GM23338 (cell line): Measurements from ENCODE around the gene ZNF792. TPM values are rescaled to one million over a fixed set of nuclear protein-coding genes. Genes with fewer than 3 reads are reported as not detected.

Source experiments
- ATAC-seq: fragments of 200-7000 bp; cut with Tn5 transposase; 3 replicates; pipeline ENCODE4 v1.9.1; 2020
- DNase-seq: peaks from one replicate; pipeline ENCODE4 v3.0.0-alpha.2; 2015; ENCODE audit warnings: low spot score
- H2AFZ ChIP-seq: fragments of 200-600 bp; sonication (generic); 2 replicates; pipeline ENCODE4 v1.8.0; 2016; ENCODE audit warnings: antibody characterized with exemption, mild to moderate bottlenecking, moderate library complexity
- H3F3A ChIP-seq: fragments of 200-600 bp; sonication (generic); replicated peaks from 2 replicates; pipeline ENCODE4 v1.8.0; 2017; ENCODE audit warnings: antibody characterized with exemption, mixed run types, low read depth
- H3K27ac ChIP-seq: fragments of 200-600 bp; sonication (generic); 2 replicates; pipeline ENCODE4 v1.6.1; 2016; ENCODE audit warnings: low read depth
- H3K27me3 ChIP-seq: fragments of 200-600 bp; sonication (generic); 2 replicates; pipeline ENCODE4 v1.8.0; 2016; ENCODE audit warnings: mild to moderate bottlenecking, mixed run types, moderate library complexity; ENCODE audit not compliant: insufficient read depth
- H3K36me3 ChIP-seq: fragments of 200-600 bp; sonication (generic); 2 replicates; pipeline ENCODE4 v1.8.0; 2016; ENCODE audit warnings: mild to moderate bottlenecking; ENCODE audit not compliant: insufficient read depth
- H3K4me1 ChIP-seq: fragments of 200-600 bp; sonication (generic); 2 replicates; pipeline ENCODE4 v1.8.0; 2016; ENCODE audit warnings: mild to moderate bottlenecking, moderate library complexity; ENCODE audit not compliant: insufficient read depth
- H3K4me2 ChIP-seq: fragments of 200-600 bp; sonication (generic); 2 replicates; pipeline ENCODE4 v1.7.1; 2017; ENCODE audit warnings: mixed run types
- H3K4me3 ChIP-seq: fragments of 200-600 bp; sonication (generic); 2 replicates; pipeline ENCODE4 v1.6.1; 2016; ENCODE audit warnings: mixed run types
- H3K79me2 ChIP-seq: fragments of 200-600 bp; sonication (generic); replicated peaks from 2 replicates; pipeline ENCODE4 v1.8.0; 2017; ENCODE audit warnings: mild to moderate bottlenecking; ENCODE audit not compliant: insufficient read depth
- H3K9me2 ChIP-seq: fragments of 200-600 bp; sonication (generic); 2 replicates; pipeline ENCODE4 v1.8.0; 2017; ENCODE audit not compliant: insufficient read depth
- H4K20me1 ChIP-seq: fragments of 200-600 bp; sonication (generic); replicated peaks from 2 replicates; pipeline ENCODE4 v1.8.0; 2017; ENCODE audit warnings: mild to moderate bottlenecking; ENCODE audit not compliant: insufficient read depth
- H3K27ac Mint-ChIP-seq: 2 replicates; pipeline ENCODE4 v1.8.0; 2020; ENCODE audit warnings: inconsistent platforms, mild to moderate bottlenecking, moderate library complexity, mixed read lengths
- H3K27me3 Mint-ChIP-seq: 3 replicates; pipeline ENCODE4 v1.8.0; 2022; ENCODE audit warnings: low read depth, mild to moderate bottlenecking, moderate library complexity, mixed read lengths, inconsistent platforms; ENCODE audit not compliant: insufficient read depth, poor library complexity
- H3K36me3 Mint-ChIP-seq: 3 replicates; pipeline ENCODE4 v1.8.0; 2021; ENCODE audit warnings: low read depth, mild to moderate bottlenecking, inconsistent platforms, moderate library complexity, mixed read lengths
- H3K4me1 Mint-ChIP-seq: 3 replicates; pipeline ENCODE4 v1.8.0; 2020; ENCODE audit warnings: mild to moderate bottlenecking, inconsistent platforms, mixed read lengths
- H3K4me3 Mint-ChIP-seq: 3 replicates; pipeline ENCODE4 v1.8.0; 2021; ENCODE audit warnings: moderate library complexity, mild to moderate bottlenecking, inconsistent platforms, mixed read lengths
- H3K9me3 Mint-ChIP-seq: 3 replicates; pipeline ENCODE4 v1.8.0; 2020; ENCODE audit warnings: moderate library complexity, mild to moderate bottlenecking, inconsistent platforms, mixed read lengths
- CREB1 ChIP-seq: fragments of 250-450 bp; sonication (Bioruptor Pico); IDR thresholded peaks from 2 replicates; pipeline ENCODE4 v1.5.0; 2020; ENCODE audit warnings: low read depth, mild to moderate bottlenecking, moderate library complexity
- CTCF ChIP-seq, 2 experiments: fragments of 200-600 bp in 1 of 2; sonication (generic) in 1 of 2; conservative IDR thresholded peaks; 2 replicates each; pipeline versions ENCODE4 v1.5.1 to v1.6.1; 2016 to 2017; ENCODE audit warnings: antibody characterized with exemption in 2 of 2, low read depth in 2 of 2, mild to moderate bottlenecking in 2 of 2, moderate library complexity in 1 of 2
- ETS1 ChIP-seq: IDR thresholded peaks from 2 replicates; pipeline ENCODE4 v1.6.1; 2016; ENCODE audit warnings: antibody characterized with exemption
- EZH2 ChIP-seq: fragments of 200-600 bp; sonication (generic); IDR thresholded peaks from one replicate; pipeline ENCODE4 v1.8.0; 2017; ENCODE audit warnings: antibody characterized with exemption, mild to moderate bottlenecking, low read depth; ENCODE audit not compliant: unreplicated experiment
- EZH2phosphoT487 ChIP-seq: fragments of 200-600 bp; sonication (generic); IDR thresholded peaks from one replicate; pipeline ENCODE4 v1.8.1; 2018; ENCODE audit warnings: antibody characterized with exemption; ENCODE audit not compliant: unreplicated experiment
- JUNB ChIP-seq: IDR thresholded peaks from one replicate; pipeline ENCODE4 v1.6.1; 2016; ENCODE audit warnings: antibody characterized with exemption; ENCODE audit not compliant: unreplicated experiment
- NANOG ChIP-seq: IDR thresholded peaks from 2 replicates; pipeline ENCODE4 v1.6.1; 2016; ENCODE audit warnings: antibody characterized with exemption, borderline replicate concordance
- POLR2AphosphoS5 ChIP-seq: IDR thresholded peaks from 2 replicates; pipeline ENCODE4 v1.6.1; 2016; ENCODE audit warnings: antibody characterized with exemption, low read depth
- REST ChIP-seq: IDR thresholded peaks from one replicate; pipeline ENCODE4 v1.6.1; 2018; ENCODE audit warnings: antibody characterized with exemption; ENCODE audit not compliant: unreplicated experiment
- STAT1 ChIP-seq: IDR thresholded peaks from one replicate; pipeline ENCODE4 v1.6.1; 2016; ENCODE audit warnings: antibody characterized with exemption; ENCODE audit not compliant: unreplicated experiment
- ZNF114 ChIP-seq: fragments of 250-450 bp; sonication (Bioruptor Pico); IDR thresholded peaks from 2 replicates; pipeline ENCODE4 v1.5.0; 2020; ENCODE audit warnings: mild to moderate bottlenecking, moderate library complexity
- ZNF331 ChIP-seq: fragments of 250-450 bp; sonication (Bioruptor Pico); IDR thresholded peaks from 2 replicates; pipeline ENCODE4 v1.5.0; 2020; ENCODE audit warnings: low read depth, mild to moderate bottlenecking, moderate library complexity
- polyA plus RNA-seq: library from polyadenylated mRNA; unstranded; fragments of >200 nt; fragmentation: Nextera tagmentation; extraction: Ambion mirVana; gene quantifications from 2 replicates; pipeline ENCODE4 v1.2.1, GENCODE V29; 2016
- total RNA-seq: library from RNA; depleted of rRNA; stranded (reverse); fragments of >200 nt; shearing (Covaris generic); gene quantifications from 2 replicates; pipeline ENCODE4 v1.2.3, GENCODE V29; 2014
- TF ChIP-seq, protein P1 (sequence below): fragments of 250-450 bp; sonication (Bioruptor Pico); IDR thresholded peaks from 2 replicates; pipeline ENCODE4 v1.5.0; 2020; ENCODE audit warnings: mild to moderate bottlenecking, moderate library complexity

The ZNF792 gene
- total and polyA plus RNA-seq, 2 experiments from 2014 or later = 1.3 to 12.8 TPM

DNA sequence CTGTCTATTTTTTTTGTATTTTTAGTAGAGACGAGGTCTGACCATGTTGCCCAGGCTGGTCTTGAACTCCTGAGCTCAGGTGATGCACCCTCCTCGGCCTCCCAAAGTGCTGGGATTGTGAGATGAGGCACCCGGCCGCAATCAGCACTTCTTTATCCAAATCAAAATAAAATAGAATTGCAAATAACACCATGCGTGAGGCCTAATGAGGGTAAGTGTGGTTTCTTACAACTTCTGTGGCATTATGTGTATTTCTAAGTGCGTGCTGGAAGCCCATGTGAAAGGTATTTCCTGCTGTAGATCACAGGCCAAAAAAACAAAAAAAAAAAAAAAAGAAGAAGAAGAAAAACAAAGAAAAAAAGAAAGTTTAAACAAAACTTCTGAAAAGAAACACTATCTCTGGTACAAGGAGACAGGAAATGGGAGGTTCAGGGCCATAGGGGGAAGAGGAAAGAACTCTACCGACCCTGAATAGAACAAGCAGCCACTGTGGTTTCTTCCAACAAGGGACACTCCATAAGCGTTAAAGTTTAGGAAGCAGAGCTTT lies 33.1 kb upstream of the ZNF792 start:
- Mint-ChIP-seq H3K9me3 (peaks cover 11% of the 10 kb centered on the region), H3K4me3 (peak overlapping the region; percentile 25; the same call in 2 of the 3 replicates), H3K4me1 (peaks cover 31% of the 10 kb centered on the region), H3K36me3 (peaks cover 13% of the 10 kb centered on the region), H3K27ac (peak overlapping the region; percentile 88), H3K27me3 (peaks cover 29% of the 10 kb centered on the region)
- TF ChIP-seq EZH2 (no peak), REST (no peak), CTCF (conservative IDR thresholded peaks at IDR 0.05; ENCODE audit: low read depth in 2 of 2) (no peak), ETS1 (no peak), POLR2AphosphoS5 (no peak), NANOG (no peak), ZNF114 (no peak), ZNF331 (CRISPR knock-in tag) (no peak), CREB1 (no peak), JUNB (no peak), STAT1 (no peak), EZH2phosphoT487 (no peak)
- TF ChIP-seq, protein P1, sequence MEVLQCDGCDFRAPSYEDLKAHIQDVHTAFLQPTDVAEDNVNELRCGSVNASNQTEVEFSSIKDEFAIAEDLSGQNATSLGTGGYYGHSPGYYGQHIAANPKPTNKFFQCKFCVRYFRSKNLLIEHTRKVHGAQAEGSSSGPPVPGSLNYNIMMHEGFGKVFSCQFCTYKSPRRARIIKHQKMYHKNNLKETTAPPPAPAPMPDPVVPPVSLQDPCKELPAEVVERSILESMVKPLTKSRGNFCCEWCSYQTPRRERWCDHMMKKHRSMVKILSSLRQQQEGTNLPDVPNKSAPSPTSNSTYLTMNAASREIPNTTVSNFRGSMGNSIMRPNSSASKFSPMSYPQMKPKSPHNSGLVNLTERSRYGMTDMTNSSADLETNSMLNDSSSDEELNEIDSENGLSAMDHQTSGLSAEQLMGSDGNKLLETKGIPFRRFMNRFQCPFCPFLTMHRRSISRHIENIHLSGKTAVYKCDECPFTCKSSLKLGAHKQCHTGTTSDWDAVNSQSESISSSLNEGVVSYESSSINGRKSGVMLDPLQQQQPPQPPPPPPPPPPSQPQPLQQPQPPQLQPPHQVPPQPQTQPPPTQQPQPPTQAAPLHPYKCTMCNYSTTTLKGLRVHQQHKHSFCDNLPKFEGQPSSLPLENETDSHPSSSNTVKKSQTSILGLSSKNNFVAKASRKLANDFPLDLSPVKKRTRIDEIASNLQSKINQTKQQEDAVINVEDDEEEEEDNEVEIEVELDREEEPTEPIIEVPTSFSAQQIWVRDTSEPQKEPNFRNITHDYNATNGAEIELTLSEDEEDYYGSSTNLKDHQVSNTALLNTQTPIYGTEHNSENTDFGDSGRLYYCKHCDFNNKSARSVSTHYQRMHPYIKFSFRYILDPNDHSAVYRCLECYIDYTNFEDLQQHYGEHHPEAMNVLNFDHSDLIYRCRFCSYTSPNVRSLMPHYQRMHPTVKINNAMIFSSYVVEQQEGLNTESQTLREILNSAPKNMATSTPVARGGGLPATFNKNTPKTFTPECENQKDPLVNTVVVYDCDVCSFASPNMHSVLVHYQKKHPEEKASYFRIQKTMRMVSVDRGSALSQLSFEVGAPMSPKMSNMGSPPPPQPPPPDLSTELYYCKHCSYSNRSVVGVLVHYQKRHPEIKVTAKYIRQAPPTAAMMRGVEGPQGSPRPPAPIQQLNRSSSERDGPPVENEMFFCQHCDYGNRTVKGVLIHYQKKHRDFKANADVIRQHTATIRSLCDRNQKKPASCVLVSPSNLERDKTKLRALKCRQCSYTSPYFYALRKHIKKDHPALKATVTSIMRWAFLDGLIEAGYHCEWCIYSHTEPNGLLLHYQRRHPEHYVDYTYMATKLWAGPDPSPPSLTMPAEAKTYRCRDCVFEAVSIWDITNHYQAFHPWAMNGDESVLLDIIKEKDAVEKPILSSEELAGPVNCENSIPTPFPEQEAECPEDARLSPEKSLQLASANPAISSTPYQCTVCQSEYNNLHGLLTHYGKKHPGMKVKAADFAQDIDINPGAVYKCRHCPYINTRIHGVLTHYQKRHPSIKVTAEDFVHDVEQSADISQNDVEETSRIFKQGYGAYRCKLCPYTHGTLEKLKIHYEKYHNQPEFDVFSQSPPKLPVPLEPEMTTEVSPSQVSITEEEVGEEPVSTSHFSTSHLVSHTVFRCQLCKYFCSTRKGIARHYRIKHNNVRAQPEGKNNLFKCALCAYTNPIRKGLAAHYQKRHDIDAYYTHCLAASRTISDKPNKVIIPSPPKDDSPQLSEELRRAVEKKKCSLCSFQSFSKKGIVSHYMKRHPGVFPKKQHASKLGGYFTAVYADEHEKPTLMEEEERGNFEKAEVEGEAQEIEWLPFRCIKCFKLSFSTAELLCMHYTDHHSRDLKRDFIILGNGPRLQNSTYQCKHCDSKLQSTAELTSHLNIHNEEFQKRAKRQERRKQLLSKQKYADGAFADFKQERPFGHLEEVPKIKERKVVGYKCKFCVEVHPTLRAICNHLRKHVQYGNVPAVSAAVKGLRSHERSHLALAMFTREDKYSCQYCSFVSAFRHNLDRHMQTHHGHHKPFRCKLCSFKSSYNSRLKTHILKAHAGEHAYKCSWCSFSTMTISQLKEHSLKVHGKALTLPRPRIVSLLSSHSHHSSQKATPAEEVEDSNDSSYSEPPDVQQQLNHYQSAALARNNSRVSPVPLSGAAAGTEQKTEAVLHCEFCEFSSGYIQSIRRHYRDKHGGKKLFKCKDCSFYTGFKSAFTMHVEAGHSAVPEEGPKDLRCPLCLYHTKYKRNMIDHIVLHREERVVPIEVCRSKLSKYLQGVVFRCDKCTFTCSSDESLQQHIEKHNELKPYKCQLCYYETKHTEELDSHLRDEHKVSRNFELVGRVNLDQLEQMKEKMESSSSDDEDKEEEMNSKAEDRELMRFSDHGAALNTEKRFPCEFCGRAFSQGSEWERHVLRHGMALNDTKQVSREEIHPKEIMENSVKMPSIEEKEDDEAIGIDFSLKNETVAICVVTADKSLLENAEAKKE = no peak
- Histone ChIP-seq H3K4me1 (peaks cover 38% of the 10 kb centered on the region), H3K27me3 (no peaks in the 10 kb centered on the region), H3K9me2 (no peaks in the 10 kb centered on the region), H3K4me3 (no peak overlapping the region), H3K27ac (peak overlapping the region; percentile 100), H4K20me1 (peaks cover 6% of the 10 kb centered on the region), H3F3A (peaks cover 19% of the 10 kb centered on the region), H3K4me2 (peak overlapping the region; percentile 25), H3K36me3 (0 out of 2 replicates have a peak, but pooled peaks cover 1% of the 10 kb centered on the region), H2AFZ (0 out of 2 replicates have a peak overlapping the region, but pooled peaks have one; percentile 0), H3K79me2 (peaks cover 17% of the 10 kb centered on the region)
- ATAC-seq (no peak), DNase-seq (no peak)
